HFF-Myc (cell line): ENCODE data around the gene ZC2HC1B.
A peak's percentile ranks its signal among the peaks of the same experiment; 100 is the strongest.

ENCODE experiments used
- DNase-seq: peaks from one replicate; pipeline ENCODE4 v3.0.0-alpha.2; 2011; ENCODE audit warnings: low read depth; ENCODE audit errors: extremely low read depth
- H3K4me3 ChIP-seq: replicated peaks from 2 replicates; pipeline ENCODE4 v1.5.1; 2011; ENCODE audit warnings: low read depth, mild to moderate bottlenecking, control low read depth, low read length
- TF ChIP-seq, protein P1 (sequence below): IDR thresholded peaks from 2 replicates; pipeline ENCODE4 v1.5.1; 2012; ENCODE audit warnings: mild to moderate bottlenecking, low read depth, low read length, control low read depth; ENCODE audit errors: missing control alignments

ZC2HC1B gene

DNA sequence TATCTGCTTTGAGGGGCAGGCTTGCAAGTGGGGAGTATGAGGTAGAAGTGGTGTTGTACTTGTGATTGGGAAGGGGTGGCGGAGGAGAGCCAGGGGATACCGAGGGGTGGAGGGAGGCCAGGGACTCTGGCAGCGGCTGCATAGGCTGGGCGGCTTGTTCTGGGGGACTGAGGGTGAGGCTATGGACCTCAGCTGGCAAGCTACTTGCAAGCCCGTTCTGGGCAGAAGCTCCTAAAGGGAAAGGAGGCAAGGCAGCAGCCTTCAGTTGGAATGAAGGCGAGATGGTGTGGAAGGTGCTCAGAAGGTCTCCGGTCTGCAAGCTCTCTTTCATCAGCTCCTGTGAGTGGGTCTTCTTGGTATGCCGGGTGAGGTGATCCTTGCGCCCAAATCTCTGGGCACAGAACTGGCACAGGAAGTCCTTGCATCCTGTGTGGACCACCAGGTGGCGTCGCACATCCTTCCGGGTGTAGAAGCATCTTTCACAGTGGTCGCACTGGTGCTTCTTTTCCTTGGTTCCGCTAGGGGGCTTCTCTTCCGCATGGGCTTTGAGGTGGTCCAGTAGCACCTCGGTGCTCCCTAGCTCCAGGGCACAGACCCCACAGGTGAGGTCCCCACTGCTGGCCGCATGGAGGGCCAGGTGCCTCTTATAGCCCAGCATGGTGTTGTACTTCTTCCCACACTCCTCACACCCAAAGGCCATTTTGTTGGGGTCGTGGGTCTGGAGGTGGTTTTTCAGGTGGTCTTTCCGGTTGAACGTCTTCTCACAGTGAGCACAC lies 77.8 kb downstream of the ZC2HC1B start:
- no peak overlapping the region for H3K4me3 ChIP-seq
- TF ChIP-seq, protein P1, sequence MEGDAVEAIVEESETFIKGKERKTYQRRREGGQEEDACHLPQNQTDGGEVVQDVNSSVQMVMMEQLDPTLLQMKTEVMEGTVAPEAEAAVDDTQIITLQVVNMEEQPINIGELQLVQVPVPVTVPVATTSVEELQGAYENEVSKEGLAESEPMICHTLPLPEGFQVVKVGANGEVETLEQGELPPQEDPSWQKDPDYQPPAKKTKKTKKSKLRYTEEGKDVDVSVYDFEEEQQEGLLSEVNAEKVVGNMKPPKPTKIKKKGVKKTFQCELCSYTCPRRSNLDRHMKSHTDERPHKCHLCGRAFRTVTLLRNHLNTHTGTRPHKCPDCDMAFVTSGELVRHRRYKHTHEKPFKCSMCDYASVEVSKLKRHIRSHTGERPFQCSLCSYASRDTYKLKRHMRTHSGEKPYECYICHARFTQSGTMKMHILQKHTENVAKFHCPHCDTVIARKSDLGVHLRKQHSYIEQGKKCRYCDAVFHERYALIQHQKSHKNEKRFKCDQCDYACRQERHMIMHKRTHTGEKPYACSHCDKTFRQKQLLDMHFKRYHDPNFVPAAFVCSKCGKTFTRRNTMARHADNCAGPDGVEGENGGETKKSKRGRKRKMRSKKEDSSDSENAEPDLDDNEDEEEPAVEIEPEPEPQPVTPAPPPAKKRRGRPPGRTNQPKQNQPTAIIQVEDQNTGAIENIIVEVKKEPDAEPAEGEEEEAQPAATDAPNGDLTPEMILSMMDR, result peak; percentile 82

GRCh38 chr6:143948208-143948607 lies 83.9 kb downstream of the ZC2HC1B start:
- TF ChIP-seq, protein P1, result no peak
- no peak for DNase-seq

More for the DNA sequence above, 77.8 kb downstream of the ZC2HC1B start:
- peak; percentile 11 for DNase-seq

DNA sequence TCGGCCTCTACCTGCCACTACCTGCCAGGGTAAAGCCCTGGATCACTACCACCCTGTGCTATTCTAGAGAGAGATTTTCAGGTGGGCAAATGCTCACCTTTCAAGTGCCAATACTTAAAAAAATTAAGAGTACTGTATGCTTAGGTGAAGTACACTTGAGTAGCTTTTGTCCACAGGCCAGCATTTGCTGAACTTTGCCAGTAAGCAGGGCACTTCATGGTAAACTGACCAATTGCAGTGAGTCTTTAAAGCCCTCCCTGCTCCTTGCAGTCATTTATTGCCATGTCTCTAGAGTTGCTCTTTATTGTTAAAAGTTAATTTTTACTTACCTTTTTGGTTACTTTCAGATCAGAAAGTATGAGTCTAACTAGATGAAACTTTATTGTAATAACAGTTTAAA lies 85.3 kb downstream of the ZC2HC1B start:
- no peak for DNase-seq
- TF ChIP-seq, protein P1, result no peak
- no peak overlapping the region for H3K4me3 ChIP-seq

More at GRCh38 chr6:143948208-143948607, 83.9 kb downstream of the ZC2HC1B start:
- H3K4me3 ChIP-seq, result no peak overlapping the region

DNA sequence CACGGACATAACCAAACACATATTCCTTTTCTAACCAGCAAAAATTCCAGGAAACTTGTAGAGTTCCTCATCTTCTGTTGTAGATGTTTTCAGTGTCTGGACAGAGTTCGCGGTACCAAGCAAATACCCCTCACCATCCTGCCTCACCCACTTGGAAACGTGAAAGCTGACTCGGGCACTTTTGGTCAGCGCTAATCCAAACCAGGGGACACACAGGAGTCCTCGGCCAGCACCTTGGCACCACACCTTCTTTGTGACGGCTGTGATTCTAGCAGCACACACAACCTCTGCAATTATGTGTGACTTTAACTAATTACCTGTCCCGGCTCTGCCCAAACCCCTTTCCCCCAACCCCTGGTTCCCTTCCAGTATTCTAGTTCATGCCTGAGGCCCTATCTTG lies 85.7 kb downstream of the ZC2HC1B start:
- DNase-seq, result no peak
- TF ChIP-seq, protein P1, result no peak
- no peak overlapping the region for H3K4me3 ChIP-seq

- TF ChIP-seq, protein P1, result no peak
- H3K4me3 ChIP-seq, result no peak overlapping the region
- no peak for DNase-seq
Observed at GRCh38 chr6:143950875-143951274, 86.6 kb downstream of the ZC2HC1B start.

GRCh38 chr6:143952060-143952778 lies 87.9 kb downstream of the ZC2HC1B start:
- H3K4me3 ChIP-seq, result no peak overlapping the region
- TF ChIP-seq, protein P1, result no peak
- DNase-seq, result no peak
